SK-N-SH (cell line): ENCODE results near the gene EIF4E1B. TPM values are rescaled to one million over a fixed set of nuclear protein-coding genes. Genes with fewer than 3 reads are reported as not detected.

Experiments used
- CTCF ChIA-PET: fragments of 300-600, 350-600 bp; formaldehyde crosslinking; extraction: SDS; loops from one replicate; lab custom pipeline; 2021; lab: Yijun Ruan, JAX
- POLR2A ChIA-PET: fragments of 350-600 bp; sonication (Branson Sonifier 250); formaldehyde crosslinking; extraction: SDS; loops from one replicate; lab custom pipeline; 2020; ENCODE audit warnings: antibody characterized with exemption, inconsistent platforms; lab: Yijun Ruan, JAX
- DNase-seq: peaks from one replicate; pipeline ENCODE4 v3.0.0; 2012
- H2AFZ ChIP-seq: fragments of 200-600 bp; sonication (generic); 2 replicates; pipeline ENCODE4 v1.8.1; 2016; ENCODE audit warnings: antibody characterized with exemption, mild to moderate bottlenecking, low read depth
- H3F3A ChIP-seq: fragments of 200-600 bp; sonication (generic); replicated peaks from 2 replicates; pipeline ENCODE3; 2016; ENCODE audit warnings: antibody characterized with exemption, mild to moderate bottlenecking; ENCODE audit not compliant: insufficient read depth
- H3K27ac ChIP-seq, 2 experiments: fragments of 200-500 bp in 1 of 2; fragments of 200-600 bp in 1 of 2; sonication (Bioruptor generic) in 1 of 2; sonication (generic), shearing (Covaris generic) in 1 of 2; 2 replicates each; pipeline versions ENCODE4 v1.5.1 to v1.6.1; 2014 to 2016; ENCODE audit warnings: low read depth in 2 of 2, inconsistent platforms in 1 of 2, low read length in 1 of 2, mild to moderate bottlenecking in 1 of 2, mixed read lengths in 1 of 2
- H3K27me3 ChIP-seq: fragments of 200-600 bp; sonication (generic), shearing (Covaris generic); 2 replicates; pipeline ENCODE4 v1.6.1; 2016; ENCODE audit warnings: mixed run types; ENCODE audit not compliant: insufficient read depth
- H3K36me3 ChIP-seq, 2 experiments: fragments of 200-500 bp in 1 of 2; fragments of 200-600 bp in 1 of 2; sonication (Bioruptor generic) in 1 of 2; sonication (generic) in 1 of 2; replicated peaks in 1 of 2; 2 replicates each; pipeline versions ENCODE3 to v1.5.1; 2014 to 2016; ENCODE audit warnings: low read length in 1 of 2, mild to moderate bottlenecking in 1 of 2; ENCODE audit not compliant: insufficient read depth in 2 of 2, control insufficient read depth in 1 of 2
- H3K4me1 ChIP-seq, 2 experiments: fragments of 200-500 bp in 1 of 2; fragments of 200-600 bp in 1 of 2; sonication (Bioruptor generic) in 1 of 2; sonication (generic), shearing (Covaris generic) in 1 of 2; 2 replicates each; pipeline versions ENCODE4 v1.5.1 to v1.6.1; 2014 to 2016; ENCODE audit warnings: low read depth in 1 of 2, low read length in 1 of 2, mixed run types in 1 of 2; ENCODE audit not compliant: insufficient read depth in 2 of 2, control insufficient read depth in 1 of 2
- H3K4me2 ChIP-seq: fragments of 200-600 bp; sonication (generic), shearing (Covaris generic); 2 replicates; pipeline ENCODE4 v1.6.1; 2017; ENCODE audit warnings: mixed run types
- H3K4me3 ChIP-seq, 2 experiments: fragments of 200-500 bp in 1 of 2; fragments of 200-600 bp in 1 of 2; sonication (Bioruptor generic) in 1 of 2; sonication (generic), shearing (Covaris generic) in 1 of 2; 2 replicates each; pipeline versions ENCODE4 v1.5.1 to v1.8.1; 2014 to 2016; ENCODE audit warnings: low read depth in 2 of 2, inconsistent platforms in 1 of 2, low read length in 1 of 2, mild to moderate bottlenecking in 1 of 2, mixed read lengths in 1 of 2, moderate library complexity in 1 of 2
- H3K79me2 ChIP-seq: fragments of 200-600 bp; sonication (generic); 2 replicates; pipeline ENCODE4 v1.8.1; 2017; ENCODE audit warnings: mild to moderate bottlenecking; ENCODE audit not compliant: insufficient read depth
- H3K9ac ChIP-seq: fragments of 200-600 bp; sonication (generic); 2 replicates; pipeline ENCODE4 v1.6.1; 2017; ENCODE audit warnings: mixed run types
- H3K9me2 ChIP-seq: fragments of 200-600 bp; sonication (generic); 2 replicates; pipeline ENCODE4 v1.6.1; 2017; ENCODE audit warnings: mixed run types
- H3K9me3 ChIP-seq: fragments of 200-600 bp; sonication (generic); 2 replicates; pipeline ENCODE4 v1.6.1; 2017; ENCODE audit warnings: mixed run types, mild to moderate bottlenecking, moderate library complexity
- H4K20me1 ChIP-seq: fragments of 200-600 bp; sonication (generic); 2 replicates; pipeline ENCODE4 v1.6.1; 2017; ENCODE audit warnings: mild to moderate bottlenecking, mixed run types; ENCODE audit not compliant: insufficient read depth
- ELF1 ChIP-seq: IDR thresholded peaks from 2 replicates; pipeline ENCODE4 v1.4.0; 2012
- EP300 ChIP-seq, 2 experiments: IDR thresholded peaks; 2 replicates each; pipeline versions ENCODE4 v1.4.0 to v1.6.1; 2012; ENCODE audit warnings: borderline replicate concordance in 1 of 2, low read depth in 1 of 2, low read length in 1 of 2
- EZH2phosphoT487 ChIP-seq: fragments of 200-600 bp; sonication (generic); IDR thresholded peaks from 2 replicates; pipeline ENCODE4 v1.6.1; 2017; ENCODE audit warnings: low read depth, mixed run types, mild to moderate bottlenecking, antibody characterized with exemption, moderate library complexity, borderline replicate concordance
- FOSL2 ChIP-seq: IDR thresholded peaks from 2 replicates; pipeline ENCODE4 v1.4.0; 2012; ENCODE audit warnings: low read depth, mild to moderate bottlenecking, moderate library complexity, borderline replicate concordance
- FOXJ3 ChIP-seq: sonication (generic); formaldehyde crosslinking; IDR thresholded peaks from 2 replicates; pipeline ENCODE4 v1.5.1; 2020; ENCODE audit warnings: mild to moderate bottlenecking, missing genetic modification reagents
- FOXM1 ChIP-seq: IDR thresholded peaks from 2 replicates; pipeline ENCODE4 v1.4.0; 2012; ENCODE audit warnings: low read depth, mild to moderate bottlenecking
- GABPA ChIP-seq: IDR thresholded peaks from 2 replicates; pipeline ENCODE4 v1.4.0; 2012; ENCODE audit warnings: low read depth, mild to moderate bottlenecking
- IRF3 ChIP-seq: fragments of 150-350 bp; IDR thresholded peaks from 2 replicates; pipeline ENCODE4 v1.6.1; 2016; ENCODE audit warnings: mild to moderate bottlenecking, low read depth, low read length
- JUND ChIP-seq: IDR thresholded peaks from 2 replicates; pipeline ENCODE4 v1.4.0; 2012
- MAX ChIP-seq: IDR thresholded peaks from 2 replicates; pipeline ENCODE4 v1.4.0; 2012; ENCODE audit warnings: low read depth
- MEF2A ChIP-seq: IDR thresholded peaks from 2 replicates; pipeline ENCODE4 v1.4.0; 2012; ENCODE audit warnings: low read depth, borderline replicate concordance
- MXI1 ChIP-seq: IDR thresholded peaks from 2 replicates; pipeline ENCODE4 v1.6.1; 2012; ENCODE audit warnings: mild to moderate bottlenecking, low read depth, low read length, improper control_type of control experiment
- NFIC ChIP-seq: IDR thresholded peaks from 2 replicates; pipeline ENCODE4 v1.4.0; 2012; ENCODE audit warnings: borderline replicate concordance
- NRF1 ChIP-seq: IDR thresholded peaks from 2 replicates; pipeline ENCODE4 v1.6.1; 2012; ENCODE audit warnings: low read depth, mild to moderate bottlenecking, low read length
- POLR2AphosphoS5 ChIP-seq: IDR thresholded peaks from 2 replicates; pipeline ENCODE4 v1.6.1; 2012; ENCODE audit warnings: low read depth, low read length
- RAD21 ChIP-seq: IDR thresholded peaks from 2 replicates; pipeline ENCODE4 v1.6.1; 2012; ENCODE audit warnings: mild to moderate bottlenecking, low read length
- RCOR1 ChIP-seq: fragments of 150-350 bp; IDR thresholded peaks from 2 replicates; pipeline ENCODE4 v1.6.1; 2017; ENCODE audit warnings: antibody characterized with exemption, low read length
- REST ChIP-seq: IDR thresholded peaks from 2 replicates; pipeline ENCODE4 v1.6.1; 2012; ENCODE audit warnings: mild to moderate bottlenecking, low read depth, low read length, moderate library complexity
- RXRA ChIP-seq: IDR thresholded peaks from 2 replicates; pipeline ENCODE4 v1.4.0; 2012; ENCODE audit warnings: low read depth, mild to moderate bottlenecking, borderline replicate concordance
- SIN3A ChIP-seq: IDR thresholded peaks from 2 replicates; pipeline ENCODE4 v1.6.1; 2012; ENCODE audit warnings: low read depth, mild to moderate bottlenecking, low read length, moderate library complexity, borderline replicate concordance
- SMC3 ChIP-seq: IDR thresholded peaks from 2 replicates; pipeline ENCODE4 v1.6.1; 2012; ENCODE audit warnings: low read depth, low read length, improper control_type of control experiment
- TAF1 ChIP-seq: IDR thresholded peaks from 2 replicates; pipeline ENCODE4 v1.6.1; 2012; ENCODE audit warnings: low read depth, mild to moderate bottlenecking, low read length, moderate library complexity, borderline replicate concordance
- TCF12 ChIP-seq: IDR thresholded peaks from 2 replicates; pipeline ENCODE4 v1.4.0; 2012
- TEAD4 ChIP-seq: IDR thresholded peaks from 2 replicates; pipeline ENCODE4 v1.4.0; 2012; ENCODE audit warnings: mild to moderate bottlenecking, borderline replicate concordance; ENCODE audit not compliant: insufficient read depth
- USF2 ChIP-seq: fragments of 150-350 bp; IDR thresholded peaks from 2 replicates; pipeline ENCODE4 v1.6.1; 2017; ENCODE audit warnings: antibody characterized with exemption, low read length, low read depth, borderline replicate concordance
- ZBTB33 ChIP-seq: IDR thresholded peaks from 2 replicates; pipeline ENCODE4 v1.4.0; 2012; ENCODE audit warnings: low read depth, borderline replicate concordance
- WGBS: methylation state at CpG from one replicate; pipeline ENCODE4 v1.1.6; 2017; ENCODE audit warnings: low lambda C conversion rate; 5-methylcytosine and 5-hydroxymethylcytosine counted together
- polyA plus RNA-seq, 3 experiments: library from polyadenylated mRNA; depleted of rRNA; stranded (reverse); fragments of >200 nt; gene quantifications; 2 replicates each; pipeline ENCODE4 v1.2.3, GENCODE V29; 2012

The EIF4E1B gene
- polyA plus RNA-seq, 1 of the 3 experiments (the other 2 are of a cell fraction) = not detected

- DNase-seq = peak; percentile 98
- Histone ChIP-seq H3K79me2 (peaks cover 21% of the 10 kb centered on the region), H3K4me1 (peaks cover 3 to 49% of the 10 kb centered on the region in 2 experiments; a peak in 2 of 4 replicates), H3K27me3 (no peaks in the 10 kb centered on the region), H3K27ac (peak within 1 kb of the TSS in 1 of 2 experiments; percentile 83; a peak in 2 of 4 replicates), H3F3A (peaks cover 4% of the 10 kb centered on the region), H3K9ac (peak within 1 kb of the TSS; percentile 57; the same call in 1 of the 2 replicates), H3K9me3 (no peaks in the 10 kb centered on the region), H3K36me3 (no peaks in the 10 kb centered on the region), H3K9me2 (no peaks in the 10 kb centered on the region), H4K20me1 (peaks cover 27% of the 10 kb centered on the region; the same call in 1 of the 2 replicates), H3K4me2 (peak within 1 kb of the TSS; percentile 90), H3K4me3 (peak within 1 kb of the TSS; percentile 68 to 69), H2AFZ (peak within 1 kb of the TSS; percentile 68; the same call in 1 of the 2 replicates)
- under 1% methylated on average over 23 of the region's 101 CpGs for WGBS
- ChIA-PET CTCF (interaction anchor here (1.2 kb wide), 1 partner anchor 32 kb away, joined by 3 read pairs; no protein-coding TSS in a partner anchor), POLR2A (interaction anchor here (1.1 kb wide), 1 partner anchor 12 kb away, joined by 3 read pairs; no protein-coding TSS in a partner anchor)
- no peak; the same call in 1 of the 2 replicates for TF ChIP-seq SIN3A
- TF ChIP-seq FOXJ3 (CRISPR knock-in tag) = no peak
- no peak for TF ChIP-seq TEAD4
- no peak for TF ChIP-seq EP300 (IDR thresholded peaks at IDR 0.05; ENCODE audit: borderline replicate concordance in 1 of 2, low read depth in 1 of 2, low read length in 1 of 2)
- 0 out of 2 replicates have a peak, but pooled peaks have one; percentile 16 for TF ChIP-seq TAF1
- no peak for TF ChIP-seq MEF2A
- no peak for TF ChIP-seq USF2
- no peak for TF ChIP-seq FOSL2
- no peak for TF ChIP-seq GABPA
- TF ChIP-seq JUND = no peak
- no peak for TF ChIP-seq IRF3
- no peak for TF ChIP-seq ELF1
- TF ChIP-seq TCF12 = no peak
- TF ChIP-seq MAX = no peak
- no peak; the same call in 1 of the 2 replicates for TF ChIP-seq POLR2AphosphoS5
- peak; percentile 19; the same call in 1 of the 2 replicates for TF ChIP-seq SMC3
- peak; percentile 76 for TF ChIP-seq NRF1
- TF ChIP-seq EZH2phosphoT487 = no peak
- no peak for TF ChIP-seq FOXM1
- no peak for TF ChIP-seq NFIC
- TF ChIP-seq MXI1 = no peak
- TF ChIP-seq RXRA = no peak
- peak; percentile 28; the same call in 1 of the 2 replicates for TF ChIP-seq RCOR1
- peak; percentile 92 for TF ChIP-seq REST
- TF ChIP-seq RAD21 = peak; percentile 42
- no peak for TF ChIP-seq ZBTB33
These were observed 20.6 kb upstream of the EIF4E1B start, which contains the start of gene GPRIN1 for GRCh38 chr5:176609724-176610434. TSS of gene GPRIN1 (minus strand) at chr5:176610156. CDS start at chr5:176599834, 10,322 bp downstream.
